HG03175 (cell line): ENCODE data around the gene KL.

Source experiments
- ATAC-seq: cut with Tn5 transposase; IDR thresholded peaks from one replicate; pipeline ENCODE4 v1.9.1; 2021; ENCODE audit warnings: mild to moderate bottlenecking, moderate library complexity; ENCODE audit not compliant: unreplicated experiment

KL gene

DNA sequence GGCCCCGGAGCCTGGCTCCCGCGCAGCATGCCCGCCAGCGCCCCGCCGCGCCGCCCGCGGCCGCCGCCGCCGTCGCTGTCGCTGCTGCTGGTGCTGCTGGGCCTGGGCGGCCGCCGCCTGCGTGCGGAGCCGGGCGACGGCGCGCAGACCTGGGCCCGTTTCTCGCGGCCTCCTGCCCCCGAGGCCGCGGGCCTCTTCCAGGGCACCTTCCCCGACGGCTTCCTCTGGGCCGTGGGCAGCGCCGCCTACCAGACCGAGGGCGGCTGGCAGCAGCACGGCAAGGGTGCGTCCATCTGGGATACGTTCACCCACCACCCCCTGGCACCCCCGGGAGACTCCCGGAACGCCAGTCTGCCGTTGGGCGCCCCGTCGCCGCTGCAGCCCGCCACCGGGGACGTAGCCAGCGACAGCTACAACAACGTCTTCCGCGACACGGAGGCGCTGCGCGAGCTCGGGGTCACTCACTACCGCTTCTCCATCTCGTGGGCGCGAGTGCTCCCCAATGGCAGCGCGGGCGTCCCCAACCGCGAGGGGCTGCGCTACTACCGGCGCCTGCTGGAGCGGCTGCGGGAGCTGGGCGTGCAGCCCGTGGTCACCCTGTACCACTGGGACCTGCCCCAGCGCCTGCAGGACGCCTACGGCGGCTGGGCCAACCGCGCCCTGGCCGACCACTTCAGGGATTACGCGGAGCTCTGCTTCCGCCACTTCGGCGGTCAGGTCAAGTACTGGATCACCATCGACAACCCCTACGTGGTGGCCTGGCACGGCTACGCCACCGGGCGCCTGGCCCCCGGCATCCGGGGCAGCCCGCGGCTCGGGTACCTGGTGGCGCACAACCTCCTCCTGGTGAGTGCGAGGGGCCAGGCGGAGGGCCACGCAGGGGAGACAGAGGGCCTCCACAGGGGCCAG, at the start of gene KL:
Gene KL, plus strand, starts transcription at position 10 of the 909 bp plus-strand sequence. Its CDS starts 18 bp downstream, at position 28.
- ATAC-seq = peak; percentile 34

DNA sequence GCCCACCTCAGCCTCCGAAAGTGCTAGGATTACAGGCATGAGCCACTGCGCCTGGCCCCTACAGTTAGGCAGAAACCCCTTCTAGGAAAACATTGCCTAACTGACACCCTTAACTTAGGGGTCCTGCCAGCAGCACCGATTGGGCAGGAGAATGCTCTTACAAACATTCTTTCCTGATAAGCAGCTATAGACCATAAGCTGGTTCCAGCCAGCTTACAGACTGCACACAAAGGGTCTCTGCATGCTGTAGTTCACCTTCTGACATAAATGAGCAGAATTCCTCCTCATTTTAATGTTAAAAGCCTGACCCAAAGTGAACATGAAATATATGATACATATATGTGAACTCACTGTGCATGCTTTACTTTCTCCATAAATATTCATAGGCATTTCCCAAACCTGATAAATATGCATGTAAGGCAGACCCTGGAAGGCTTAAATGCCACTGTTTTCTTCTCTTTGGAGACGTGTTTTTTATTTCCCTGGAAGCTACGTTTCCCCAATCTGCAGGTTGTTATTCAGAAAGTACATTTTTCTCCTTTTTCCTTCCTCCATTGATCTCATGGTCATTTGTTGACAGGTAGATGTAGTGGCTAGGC, 48.5 kb upstream of the KL start:
- ATAC-seq = no peak

DNA sequence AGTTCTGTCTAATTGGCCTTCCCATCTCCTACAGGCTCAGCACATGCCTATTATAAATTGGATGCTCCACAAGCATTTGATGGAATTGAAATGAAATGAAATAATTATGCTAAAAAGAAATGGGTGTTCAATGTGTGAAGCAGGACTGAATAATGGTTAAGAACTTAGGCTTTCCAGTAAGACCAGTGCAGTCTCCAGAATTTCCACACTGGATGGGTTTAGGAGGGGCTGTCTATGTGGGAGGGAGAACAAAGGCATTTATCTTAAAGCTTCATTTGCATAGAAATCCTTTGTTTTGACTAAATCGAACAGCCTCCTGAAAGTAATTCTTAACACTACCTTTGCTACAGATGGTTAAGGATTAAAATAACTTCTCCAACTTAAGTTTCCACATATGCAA, 47.9 kb upstream of the KL start:
- ATAC-seq = no peak

DNA sequence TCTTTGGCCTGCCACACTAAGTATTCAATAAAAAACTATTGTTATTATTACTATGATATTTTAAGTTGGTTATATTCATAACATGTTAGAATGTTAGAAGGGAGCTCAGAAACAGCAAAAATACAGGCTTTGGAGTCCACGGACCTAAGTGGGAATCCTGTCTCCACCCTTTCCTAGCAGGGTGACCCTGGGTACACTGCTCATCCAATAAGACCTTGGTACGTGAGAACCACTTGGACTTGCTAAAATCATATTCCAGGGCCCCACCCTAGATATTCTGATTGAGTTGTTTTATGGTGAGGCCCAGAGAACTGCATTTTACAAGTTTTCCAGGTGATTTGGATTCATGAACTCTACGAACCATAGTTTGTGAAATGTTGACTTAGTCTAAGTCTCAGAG, 47.4 kb upstream of the KL start:
- no peak for ATAC-seq

DNA sequence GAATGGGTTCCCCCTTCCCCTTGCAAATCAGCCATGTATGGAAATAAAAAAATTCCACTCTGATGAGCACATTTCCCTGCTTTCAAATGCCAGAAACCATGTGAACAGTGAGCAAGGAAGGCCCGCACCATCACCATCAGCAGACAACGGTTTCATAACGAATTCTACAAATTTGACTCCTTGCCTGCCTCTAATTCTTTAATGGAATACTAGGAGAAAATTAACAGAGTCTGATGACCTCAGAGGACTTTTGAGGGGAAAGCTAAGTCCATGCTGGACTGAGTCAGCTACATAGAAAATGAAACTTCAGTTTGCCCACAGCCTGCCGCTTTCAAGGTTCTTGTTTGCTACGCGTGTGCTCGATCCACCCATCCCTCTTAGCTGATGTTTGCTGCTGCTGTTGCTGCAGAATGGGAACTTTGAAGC, 46.7 kb upstream of the KL start:
- peak; percentile 82 for ATAC-seq

DNA sequence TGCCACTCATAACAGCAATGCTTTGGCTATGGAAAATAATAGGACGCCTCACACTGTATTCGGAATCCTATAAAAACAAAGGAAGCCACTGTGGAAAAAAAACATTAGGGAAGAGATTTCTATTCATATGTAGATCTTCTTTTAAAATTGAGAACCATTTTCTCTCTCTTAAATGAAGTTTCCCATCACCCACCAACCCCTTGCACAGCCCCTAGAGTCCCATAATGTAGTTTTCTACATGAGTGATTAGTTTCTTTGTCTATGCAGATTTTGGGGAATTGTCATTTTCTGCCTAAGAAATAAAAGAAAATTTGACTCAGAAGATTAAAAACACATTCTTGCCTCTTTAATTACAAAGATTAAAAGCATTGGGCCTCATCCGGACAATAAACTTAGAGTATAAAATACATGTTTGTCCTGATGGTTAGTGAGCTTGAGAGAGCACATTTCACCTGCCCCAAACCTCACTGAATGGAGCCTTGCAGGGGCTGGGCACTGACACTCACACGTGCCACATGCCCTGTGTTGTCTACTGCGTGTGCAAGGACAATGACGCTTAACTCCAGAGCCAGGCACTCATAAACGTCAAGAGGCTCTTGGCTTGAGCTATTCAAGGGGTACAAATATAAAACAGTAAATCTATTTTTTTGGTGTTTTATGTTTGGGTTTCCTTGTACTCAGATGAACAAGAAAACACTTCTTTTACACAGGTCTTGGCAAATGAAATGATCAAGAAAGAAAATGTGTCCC, 40.0 kb upstream of the KL start:
- no peak for ATAC-seq

DNA sequence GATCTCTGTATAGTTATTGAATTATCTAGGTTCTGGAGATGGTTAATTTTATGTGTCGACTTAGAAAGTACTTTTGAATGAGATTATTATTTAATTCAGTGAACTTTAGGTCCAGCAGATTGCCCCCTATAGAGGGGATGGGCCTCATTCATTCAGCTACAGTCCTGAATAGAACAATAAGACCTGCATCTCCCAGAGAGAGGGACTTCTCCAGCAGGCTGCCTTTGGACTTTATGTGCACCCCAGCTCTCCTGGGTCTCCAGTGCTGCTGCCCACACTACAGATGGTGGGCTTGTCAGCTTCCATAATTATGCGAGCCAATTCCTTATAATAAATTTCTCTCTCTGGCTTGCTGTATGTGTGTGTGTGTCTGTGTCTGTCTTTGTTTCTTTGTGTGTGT, 39.3 kb upstream of the KL start:
- no peak for ATAC-seq

DNA sequence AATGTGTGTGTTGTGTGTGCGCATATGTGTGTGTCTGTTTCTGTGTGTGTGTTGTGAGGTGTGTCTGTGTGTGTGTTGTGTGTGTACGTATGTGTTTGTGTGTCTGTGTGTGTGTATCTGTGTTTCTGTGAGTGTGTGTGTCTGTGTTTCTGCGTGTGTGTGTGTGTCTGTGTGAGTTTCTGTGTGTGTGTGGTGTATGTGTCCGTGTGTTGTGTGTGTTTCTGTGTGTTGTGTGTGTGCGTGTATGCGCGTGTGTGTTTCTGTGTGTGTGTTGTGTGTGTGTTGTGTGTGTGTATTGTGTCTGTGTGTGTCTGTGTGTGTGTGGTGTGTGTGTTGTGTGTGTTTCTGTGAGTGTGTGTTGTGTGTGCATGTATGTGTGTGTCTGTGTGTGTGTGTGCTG, 38.9 kb upstream of the KL start:
- ATAC-seq = no peak

DNA sequence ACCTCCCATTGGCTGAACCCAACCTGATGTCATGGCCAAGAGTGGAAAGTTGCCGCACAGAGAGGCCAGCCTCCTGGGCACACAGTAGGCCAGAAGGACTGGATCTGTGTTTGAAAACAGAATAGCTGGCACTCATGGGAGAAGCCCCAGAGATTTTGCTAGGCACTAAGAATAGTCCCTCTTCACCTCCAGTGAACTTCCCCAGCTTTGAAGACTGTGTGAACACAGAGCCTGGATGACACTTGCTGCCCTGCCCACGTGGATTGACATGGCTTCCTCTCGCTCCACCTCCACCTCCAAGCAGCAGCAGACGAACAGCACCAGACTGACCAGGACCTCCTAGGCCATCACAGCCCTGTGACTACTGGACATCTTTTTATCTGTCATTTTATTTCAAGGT, 37.9 kb upstream of the KL start:
- ATAC-seq = no peak

DNA sequence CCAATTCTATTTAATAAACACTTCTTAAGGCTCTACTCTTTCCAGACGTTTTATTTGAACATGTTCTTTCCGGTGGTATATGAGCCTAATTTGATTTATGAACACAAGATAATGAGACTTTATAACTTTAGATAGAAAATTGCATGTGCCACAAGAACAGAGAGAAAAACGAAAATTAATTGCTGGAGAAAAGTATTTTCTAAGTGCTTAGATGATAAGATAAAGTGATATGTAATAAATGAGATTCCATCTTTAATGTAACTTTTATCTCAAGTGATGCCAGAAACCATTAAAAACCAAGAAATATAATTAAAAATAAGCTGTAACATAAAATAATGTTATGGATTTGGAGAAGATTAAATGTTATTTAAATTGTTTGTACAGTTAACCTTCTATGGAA, 33.2 kb upstream of the KL start:
- no peak for ATAC-seq

DNA sequence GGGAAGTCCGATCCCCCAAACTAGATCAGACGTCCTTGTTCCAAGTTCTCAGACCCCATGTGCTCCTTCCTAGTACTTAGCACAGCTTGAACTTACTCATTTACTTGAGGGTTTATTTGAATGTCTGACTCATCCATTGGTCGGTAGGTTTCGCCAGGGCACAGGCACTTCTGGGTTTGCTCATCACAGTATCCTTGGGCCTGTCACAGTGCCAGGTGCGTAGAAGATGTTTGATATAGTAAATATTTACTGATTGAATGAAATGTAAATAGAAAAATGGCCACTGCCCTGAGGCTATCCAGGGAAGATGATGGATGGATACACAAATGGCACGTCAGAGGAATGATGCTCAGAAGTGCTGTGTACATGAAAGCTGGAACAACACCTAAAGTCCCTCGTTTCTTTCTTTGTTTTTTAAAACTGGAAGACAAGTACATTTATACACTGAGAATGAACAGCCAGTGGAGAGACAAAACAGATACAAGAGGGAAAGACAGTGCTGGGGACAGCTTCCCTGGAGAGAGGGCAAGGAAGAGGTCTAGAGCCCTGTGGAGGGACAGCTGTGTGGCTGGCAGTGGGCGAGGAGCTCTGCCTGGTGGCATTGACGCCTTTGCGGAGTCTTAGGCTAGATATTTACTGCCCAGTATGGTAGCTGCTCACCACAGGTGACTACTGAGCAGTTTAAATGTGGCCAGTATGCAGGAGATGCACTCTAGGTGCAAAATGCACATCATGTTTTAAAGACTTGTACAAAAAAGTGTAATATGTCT, 31.2 kb upstream of the KL start:
- no peak for ATAC-seq

DNA sequence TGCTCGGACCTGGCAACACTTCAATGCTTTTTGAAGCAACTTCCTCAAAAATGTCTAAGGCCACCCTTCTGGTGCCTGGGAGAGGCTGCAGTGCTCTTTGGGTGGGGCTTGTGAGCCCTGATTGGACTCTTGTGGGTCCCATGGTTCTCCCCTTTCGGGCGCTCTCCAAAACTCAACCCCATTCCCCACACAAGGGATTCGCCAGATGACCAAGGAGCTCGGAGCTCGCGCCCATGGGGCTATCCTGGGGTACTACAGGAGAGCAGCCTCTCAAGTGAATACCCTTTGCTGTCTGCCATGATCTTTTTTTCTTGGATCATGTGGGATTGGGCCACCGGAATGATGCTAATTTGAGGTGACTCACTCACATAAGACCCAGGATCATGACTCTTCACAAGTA, 29.7 kb upstream of the KL start:
- ATAC-seq = no peak

DNA sequence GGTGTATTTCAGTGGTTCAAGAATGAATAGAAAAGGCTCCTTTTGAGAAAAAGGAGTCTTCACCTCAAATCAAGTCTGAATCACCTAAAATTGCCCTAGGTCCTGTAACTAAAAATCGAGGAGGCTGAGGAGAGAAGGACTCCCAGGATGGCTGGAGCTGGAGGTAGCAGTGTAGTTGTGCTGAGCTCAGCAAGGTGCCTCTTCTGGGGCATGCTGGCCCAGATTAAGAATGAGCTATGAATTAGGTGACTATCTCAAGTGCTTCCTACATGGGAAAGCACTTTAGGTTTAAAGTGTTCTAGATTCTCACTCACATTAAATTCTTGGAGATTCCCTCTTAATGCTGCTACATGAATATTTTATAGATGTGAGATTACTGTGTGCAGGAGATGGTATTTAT, 28.8 kb upstream of the KL start:
- ATAC-seq = no peak

DNA sequence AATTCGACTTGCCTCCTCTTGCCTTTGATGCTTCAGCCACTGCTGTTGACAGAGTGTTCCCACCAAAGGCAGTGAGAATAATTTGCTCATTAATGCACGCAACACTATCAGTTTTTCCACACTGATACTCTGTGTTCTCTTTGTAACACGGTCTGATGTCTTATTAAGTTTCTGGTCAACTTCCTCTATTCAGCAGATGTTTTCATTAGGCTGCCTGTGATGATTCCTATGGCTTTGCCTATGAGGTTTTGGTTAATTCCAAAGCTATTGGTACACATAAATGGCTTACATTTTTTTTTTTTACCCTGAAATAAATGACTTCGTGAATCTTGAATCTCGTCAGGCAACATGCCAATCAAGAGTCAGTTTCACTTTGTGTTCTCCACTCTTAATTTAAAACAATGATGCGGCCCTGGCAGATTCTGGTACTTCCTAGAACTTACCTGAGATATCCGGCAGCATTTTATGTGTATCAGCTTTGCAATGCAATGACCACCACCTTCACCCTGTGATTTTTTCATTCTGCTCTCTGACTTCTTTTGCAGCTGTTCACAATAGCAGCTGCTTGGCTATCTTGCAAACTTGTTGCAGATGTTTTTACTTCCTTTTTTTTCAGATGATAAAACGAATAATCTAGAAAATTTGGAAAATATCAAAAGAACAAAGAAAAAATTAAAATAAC, 27.5 kb upstream of the KL start:
- peak; percentile 49 for ATAC-seq

DNA sequence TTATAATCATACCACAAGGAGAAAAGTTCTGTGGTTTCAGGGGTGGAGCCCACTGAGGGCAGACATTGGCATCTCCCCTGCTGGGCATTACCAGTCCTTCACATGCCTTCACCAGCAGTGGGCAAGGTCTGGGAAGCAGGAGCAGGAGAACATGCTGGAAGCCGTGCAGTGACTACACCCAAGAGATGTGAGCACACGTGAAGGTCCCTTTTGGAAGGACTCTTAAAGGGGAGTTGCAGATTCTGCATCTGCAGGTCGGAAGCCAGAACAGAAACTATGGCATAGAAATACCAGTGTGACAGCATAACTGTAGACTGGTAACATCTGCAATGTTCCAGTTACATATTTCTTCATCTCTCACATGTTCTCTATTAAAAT, 26.9 kb upstream of the KL start:
- ATAC-seq = peak; percentile 37

DNA sequence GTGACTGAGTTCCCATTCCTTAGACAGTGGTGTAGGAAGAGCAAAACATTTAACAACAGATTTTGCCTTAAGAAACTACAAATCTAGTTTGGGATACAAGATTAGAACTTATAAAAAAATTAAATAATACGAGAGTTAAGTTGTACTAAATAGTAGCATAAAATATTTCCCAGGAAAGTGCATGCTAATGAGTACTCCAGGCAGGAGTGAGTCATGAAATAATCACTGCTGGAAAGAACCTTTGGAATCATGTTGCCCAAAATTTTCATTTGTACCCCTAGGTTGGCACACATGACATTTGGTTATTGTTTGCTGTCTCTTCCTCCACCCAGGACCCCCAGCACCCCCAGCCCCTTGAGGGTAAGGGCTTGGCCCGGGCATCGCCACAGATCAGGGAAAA, 26.3 kb upstream of the KL start:
- no peak for ATAC-seq

DNA sequence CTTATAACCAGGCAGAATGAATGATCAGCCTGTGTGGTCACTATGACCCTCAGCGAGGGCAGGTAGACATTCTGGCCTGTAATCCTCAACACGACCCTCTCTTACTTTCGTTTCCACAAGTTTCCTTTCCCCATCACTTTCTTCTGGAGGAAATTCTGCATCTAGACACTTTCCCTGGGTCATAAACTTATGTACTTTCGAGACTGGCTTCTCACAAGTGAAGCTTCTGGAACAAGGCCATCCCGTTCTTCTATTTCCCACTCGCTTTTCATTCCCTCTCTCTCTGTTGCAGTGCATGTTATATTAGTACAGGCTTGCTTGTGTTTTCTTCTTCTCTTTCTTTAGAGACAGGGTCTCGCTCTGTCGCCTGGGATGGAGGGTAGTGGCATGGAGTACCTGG, 23.1 kb upstream of the KL start:
- no peak for ATAC-seq

DNA sequence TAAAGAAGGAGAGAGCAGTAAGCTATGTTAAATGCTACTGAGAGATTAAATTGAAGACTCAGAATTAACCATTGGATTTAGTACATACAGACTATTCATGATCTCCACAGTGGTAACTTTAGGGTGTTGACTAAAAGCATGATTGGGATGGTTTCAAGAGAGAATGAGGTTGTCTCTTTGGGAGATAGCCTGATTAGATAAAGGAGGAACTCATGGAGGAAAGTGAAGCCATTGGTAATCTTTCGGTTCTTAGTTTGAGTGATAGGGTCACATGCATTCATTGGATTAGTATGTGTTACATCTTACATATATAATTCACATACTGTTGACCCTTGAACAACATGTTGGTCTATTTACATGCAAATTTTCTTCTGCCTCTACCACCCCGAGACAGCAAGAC, 18.8 kb upstream of the KL start:
- no peak for ATAC-seq

DNA sequence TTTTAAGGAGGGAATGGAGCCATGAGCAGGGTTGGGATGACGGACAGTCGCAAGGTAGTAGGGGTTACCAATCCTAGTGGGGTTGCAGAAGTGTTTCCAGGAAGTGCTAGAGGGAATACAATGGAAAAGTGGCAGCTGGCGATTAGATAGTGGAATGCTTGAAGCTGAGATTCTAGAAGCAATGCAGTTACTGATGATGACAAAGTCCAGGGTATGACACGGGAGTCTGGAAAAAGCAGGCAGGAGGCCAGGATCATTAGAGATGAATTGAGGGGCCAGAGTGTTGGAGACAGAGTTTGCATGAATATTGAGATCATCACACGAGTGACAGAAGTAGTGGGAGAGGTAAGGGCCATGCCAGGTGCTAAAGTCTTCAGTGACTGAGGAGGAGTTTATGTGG, 17.3 kb upstream of the KL start:
- no peak for ATAC-seq

DNA sequence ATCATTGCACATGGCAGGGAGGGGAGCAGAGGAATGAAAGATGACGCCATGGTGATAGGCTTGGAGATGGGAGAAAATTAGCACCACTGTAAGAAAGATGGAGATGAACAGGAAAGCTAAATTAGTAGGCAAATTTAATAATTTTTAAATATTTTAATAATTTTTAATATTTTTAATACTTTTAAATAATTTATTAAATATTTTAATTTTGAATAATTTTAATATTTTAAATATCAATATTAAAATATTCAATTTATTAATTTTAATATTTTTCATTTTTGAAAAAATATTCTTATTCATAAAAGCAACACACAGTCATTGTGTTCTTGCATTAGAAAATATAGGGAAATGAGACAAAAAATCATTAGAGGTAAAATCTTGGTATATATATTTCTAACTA, 15.9 kb upstream of the KL start:
- no peak for ATAC-seq
